GM12872 (cell line): Measurements from ENCODE around the gene MOK.

Experiments
- TF ChIP-seq, protein P1 (sequence below): IDR thresholded peaks from 3 replicates; pipeline ENCODE4 v1.5.1; 2011; ENCODE audit warnings: low read depth, mild to moderate bottlenecking, low read length, moderate library complexity; ENCODE audit not compliant: insufficient read depth

MOK gene

GRCh38 chr14:102229739-102230092 is 75.2 kb downstream of the MOK start:
- TF ChIP-seq, protein P1, sequence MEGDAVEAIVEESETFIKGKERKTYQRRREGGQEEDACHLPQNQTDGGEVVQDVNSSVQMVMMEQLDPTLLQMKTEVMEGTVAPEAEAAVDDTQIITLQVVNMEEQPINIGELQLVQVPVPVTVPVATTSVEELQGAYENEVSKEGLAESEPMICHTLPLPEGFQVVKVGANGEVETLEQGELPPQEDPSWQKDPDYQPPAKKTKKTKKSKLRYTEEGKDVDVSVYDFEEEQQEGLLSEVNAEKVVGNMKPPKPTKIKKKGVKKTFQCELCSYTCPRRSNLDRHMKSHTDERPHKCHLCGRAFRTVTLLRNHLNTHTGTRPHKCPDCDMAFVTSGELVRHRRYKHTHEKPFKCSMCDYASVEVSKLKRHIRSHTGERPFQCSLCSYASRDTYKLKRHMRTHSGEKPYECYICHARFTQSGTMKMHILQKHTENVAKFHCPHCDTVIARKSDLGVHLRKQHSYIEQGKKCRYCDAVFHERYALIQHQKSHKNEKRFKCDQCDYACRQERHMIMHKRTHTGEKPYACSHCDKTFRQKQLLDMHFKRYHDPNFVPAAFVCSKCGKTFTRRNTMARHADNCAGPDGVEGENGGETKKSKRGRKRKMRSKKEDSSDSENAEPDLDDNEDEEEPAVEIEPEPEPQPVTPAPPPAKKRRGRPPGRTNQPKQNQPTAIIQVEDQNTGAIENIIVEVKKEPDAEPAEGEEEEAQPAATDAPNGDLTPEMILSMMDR = no peak

GRCh38 chr14:102229071-102229738 is 75.8 kb downstream of the MOK start:
- TF ChIP-seq, protein P1 = no peak

GRCh38 chr14:102227184-102227964 is 77.6 kb downstream of the MOK start:
- TF ChIP-seq, protein P1 = no peak

- TF ChIP-seq, protein P1 = no peak
Measured at GRCh38 chr14:102226356-102227125, 78.4 kb downstream of the MOK start.

DNA sequence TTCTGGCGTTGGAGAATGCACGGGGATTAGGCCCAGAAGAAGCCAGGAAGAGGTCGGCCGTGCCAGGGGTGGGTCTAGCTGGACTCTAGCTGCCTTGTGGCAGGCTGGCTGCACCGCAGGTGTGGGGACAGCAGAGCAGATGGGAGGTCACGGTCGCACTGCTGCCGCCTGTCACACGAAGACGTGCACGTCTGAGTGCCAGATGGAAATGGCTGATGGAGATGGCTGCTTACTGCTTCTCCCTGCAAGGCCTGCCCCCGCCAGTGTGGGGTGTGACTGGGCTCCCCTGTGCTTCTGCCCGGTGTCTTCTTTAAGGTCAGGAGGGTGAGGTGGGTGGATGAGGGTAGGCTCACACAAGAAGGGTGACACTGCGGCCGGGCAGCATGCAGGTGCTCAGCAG is 79.0 kb downstream of the MOK start:
- TF ChIP-seq, protein P1 = no peak

- TF ChIP-seq, protein P1 = no peak
Measured at GRCh38 chr14:102225386-102225785, 79.6 kb downstream of the MOK start.

DNA sequence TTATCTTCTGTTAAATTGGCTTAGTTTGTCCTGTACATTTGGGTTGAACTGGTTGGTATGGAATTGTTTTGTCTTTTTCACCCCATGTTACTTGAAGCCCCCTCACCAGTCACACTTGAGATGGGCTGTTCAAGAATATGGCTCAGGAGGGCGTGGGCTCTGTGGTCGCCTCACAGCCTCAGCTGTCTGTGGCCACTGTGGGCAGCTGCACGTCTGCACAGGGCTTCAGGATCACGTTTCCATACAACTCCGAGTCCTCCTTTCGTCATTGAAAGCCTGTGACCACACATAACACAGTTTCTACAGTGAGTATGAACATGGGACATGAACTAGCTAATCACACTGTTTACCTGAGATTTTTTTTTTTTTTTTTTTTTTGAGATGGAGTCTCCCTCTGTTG is 81.3 kb downstream of the MOK start:
- TF ChIP-seq, protein P1 = no peak
